Ectodermal cell (in vitro differentiated cells): ENCODE measurements around the gene TBC1D12. TPM values are rescaled to one million over a fixed set of nuclear protein-coding genes. Genes with fewer than 3 reads are reported as not detected.

Experiments used
- H3K27ac ChIP-seq: 2 replicates; pipeline ENCODE4 v1.7.0; 2013; ENCODE audit warnings: mild to moderate bottlenecking, low read depth, low read length; ENCODE audit not compliant: insufficient read depth, poor library complexity, severe bottlenecking
- H3K27me3 ChIP-seq: 2 replicates; pipeline ENCODE4 v1.7.0; 2013; ENCODE audit warnings: mild to moderate bottlenecking, low read length; ENCODE audit not compliant: insufficient read depth, control insufficient read depth, poor library complexity, severe bottlenecking
- H3K36me3 ChIP-seq: one replicate; pipeline ENCODE4 v1.7.0; 2013; ENCODE audit warnings: low read length; ENCODE audit not compliant: control insufficient read depth, insufficient read depth
- H3K4me1 ChIP-seq: one replicate; pipeline ENCODE4 v1.7.0; 2013; ENCODE audit warnings: low read length; ENCODE audit not compliant: control insufficient read depth, insufficient read depth
- H3K4me3 ChIP-seq: 2 replicates; pipeline ENCODE4 v1.7.0; 2013; ENCODE audit warnings: low read depth, low read length, control low read depth; ENCODE audit not compliant: insufficient read depth
- H3K9me3 ChIP-seq: 2 replicates; pipeline ENCODE4 v1.7.0; 2013; ENCODE audit warnings: mild to moderate bottlenecking, low read length, moderate library complexity; ENCODE audit not compliant: control insufficient read depth
- WGBS, 2 experiments: methylation state at CpG; one replicate each; pipeline ENCODE4 v1.1.7; 2013; ENCODE audit warnings: missing lambda C conversion rate in 2 of 2; 5-methylcytosine and 5-hydroxymethylcytosine counted together
- polyA plus RNA-seq, 4 experiments: library from polyadenylated mRNA; stranded (reverse); fragments of 50-300 nt; gene quantifications; one replicate each; pipeline ENCODE4 v1.2.3, GENCODE V29; 2013

The TBC1D12 gene
- polyA plus RNA-seq (2013, experiment 1 of 4): 3.0 TPM
- polyA plus RNA-seq (2013, experiment 2 of 4): 3.0 TPM
- polyA plus RNA-seq (2013, experiment 3 of 4): 3.1 TPM
- 3.4 TPM for polyA plus RNA-seq (2013, experiment 4 of 4)

GRCh38 chr10:94402204-94402842, at the start of gene TBC1D12:
TBC1D12 (plus strand) TSS chr10:94402541; CDS start chr10:94402614, 73 bp downstream.
- WGBS, 2 experiments: 1% methylated on average over 56 of the region's 56 CpGs
- no peaks in the 10 kb centered on the region for H3K36me3 ChIP-seq
- peaks cover 29% of the 10 kb centered on the region for H3K27me3 ChIP-seq
- H3K4me1 ChIP-seq: no peaks in the 10 kb centered on the region
- peak within 1 kb of the TSS; percentile 63 for H3K4me3 ChIP-seq
- no peaks in the 10 kb centered on the region for H3K9me3 ChIP-seq
- no peak within 1 kb of the TSS for H3K27ac ChIP-seq

- no peaks in the 10 kb centered on the region for H3K27me3 ChIP-seq
- no peak overlapping the region for H3K4me3 ChIP-seq
- 95 to 96% methylated on average over 3 of the region's 3 CpGs for WGBS, 2 experiments
- peaks cover 20% of the 10 kb centered on the region for H3K36me3 ChIP-seq
- no peaks in the 10 kb centered on the region for H3K9me3 ChIP-seq
- no peak overlapping the region for H3K27ac ChIP-seq
- H3K4me1 ChIP-seq: no peaks in the 10 kb centered on the region
These were observed 49.0 kb upstream of the TBC1D12 start for GRCh38 chr10:94353336-94353735.

- WGBS, 2 experiments: 100% methylated on average over 1 of the region's 2 CpGs; no CpG with 5 or more reads in 1 of the 2 experiments
- Histone ChIP-seq H3K4me3 (no peak overlapping the region), H3K27ac (no peak overlapping the region), H3K4me1 (no peaks in the 10 kb centered on the region), H3K27me3 (no peaks in the 10 kb centered on the region), H3K36me3 (peaks cover 14% of the 10 kb centered on the region), H3K9me3 (no peaks in the 10 kb centered on the region)
These were observed 46.5 kb upstream of the TBC1D12 start for GRCh38 chr10:94355841-94356240.

- Histone ChIP-seq H3K36me3 (peaks cover 14% of the 10 kb centered on the region), H3K27ac (no peak overlapping the region), H3K4me3 (no peak overlapping the region), H3K27me3 (no peaks in the 10 kb centered on the region), H3K4me1 (no peaks in the 10 kb centered on the region), H3K9me3 (no peaks in the 10 kb centered on the region)
- WGBS, 2 experiments: 97 to 100% methylated on average over 1 to 3 of the region's 3 CpGs
These were observed 45.1 kb upstream of the TBC1D12 start for GRCh38 chr10:94357193-94357592.

- H3K4me3 ChIP-seq: no peak overlapping the region
- no peaks in the 10 kb centered on the region for H3K9me3 ChIP-seq
- peaks cover 14% of the 10 kb centered on the region for H3K36me3 ChIP-seq
- H3K27ac ChIP-seq: no peak overlapping the region
- no peaks in the 10 kb centered on the region for H3K4me1 ChIP-seq
- H3K27me3 ChIP-seq: no peaks in the 10 kb centered on the region
- 77 to 82% methylated on average over 2 of the region's 2 CpGs for WGBS, 2 experiments
These were observed 43.9 kb upstream of the TBC1D12 start for GRCh38 chr10:94358480-94358879.

- H3K36me3 ChIP-seq: peaks cover 14% of the 10 kb centered on the region
- peak overlapping the region; percentile 79 for H3K4me3 ChIP-seq
- peaks cover 19% of the 10 kb centered on the region for H3K27me3 ChIP-seq
- H3K9me3 ChIP-seq: no peaks in the 10 kb centered on the region
- H3K4me1 ChIP-seq: no peaks in the 10 kb centered on the region
- H3K27ac ChIP-seq: no peak overlapping the region
- 95 to 96% methylated on average over 3 to 4 of the region's 4 CpGs for WGBS, 2 experiments
These were observed 41.1 kb upstream of the TBC1D12 start for GRCh38 chr10:94361171-94361794.

- WGBS, 2 experiments: 1% methylated on average over 55 of the region's 55 CpGs
- no peak within 1 kb of the TSS for H3K27ac ChIP-seq
- H3K27me3 ChIP-seq: peaks cover 19% of the 10 kb centered on the region
- peak within 1 kb of the TSS; percentile 79 for H3K4me3 ChIP-seq
- peaks cover 5% of the 10 kb centered on the region for H3K36me3 ChIP-seq
- H3K9me3 ChIP-seq: no peaks in the 10 kb centered on the region
- H3K4me1 ChIP-seq: no peaks in the 10 kb centered on the region
These were observed 39.7 kb upstream of the TBC1D12 start, which contains the start of gene NOC3L for GRCh38 chr10:94362360-94363250. NOC3L (minus strand) TSS chr10:94362939; CDS start chr10:94362838, 101 bp downstream.

- H3K27me3 ChIP-seq: peaks cover 19% of the 10 kb centered on the region
- peak overlapping the region; percentile 79 for H3K4me3 ChIP-seq
- no peaks in the 10 kb centered on the region for H3K9me3 ChIP-seq
- no peak overlapping the region for H3K27ac ChIP-seq
- H3K36me3 ChIP-seq: no peaks in the 10 kb centered on the region
- 78% methylated on average over 8 of the region's 8 CpGs for WGBS, 2 experiments
- H3K4me1 ChIP-seq: no peaks in the 10 kb centered on the region
These were observed 39.1 kb upstream of the TBC1D12 start for GRCh38 chr10:94363251-94363565.

GRCh38 chr10:94364482-94364881, 37.9 kb upstream of the TBC1D12 start:
- H3K27me3 ChIP-seq: peaks cover 19% of the 10 kb centered on the region
- no peaks in the 10 kb centered on the region for H3K9me3 ChIP-seq

GRCh38 chr10:94366382-94366781, 36.0 kb upstream of the TBC1D12 start:
- H3K27me3 ChIP-seq: peaks cover 19% of the 10 kb centered on the region
- no peaks in the 10 kb centered on the region for H3K9me3 ChIP-seq
- no peaks in the 10 kb centered on the region for H3K4me1 ChIP-seq
- no peak overlapping the region for H3K27ac ChIP-seq
- 85 to 92% methylated on average over 2 to 3 of the region's 3 CpGs for WGBS, 2 experiments
- H3K36me3 ChIP-seq: no peaks in the 10 kb centered on the region
- H3K4me3 ChIP-seq: no peak overlapping the region

More at GRCh38 chr10:94364482-94364881, 37.9 kb upstream of the TBC1D12 start:
- Histone ChIP-seq H3K4me1 (no peaks in the 10 kb centered on the region), H3K36me3 (no peaks in the 10 kb centered on the region), H3K27ac (no peak overlapping the region), H3K4me3 (no peak overlapping the region)
- 91 to 92% methylated on average over 1 of the region's 1 CpG for WGBS, 2 experiments
